GM19455 (cell line): ENCODE measurements around the gene PANK4.
"Not testable (repeated sequence)": the region's sequence is repeated elsewhere in the genome, so short reads cannot be mapped to it uniquely, and the experiment has no call there.

Source experiments
- ATAC-seq: cut with Tn5 transposase; IDR thresholded peaks from one replicate; pipeline ENCODE4 v1.9.1; 2021; ENCODE audit not compliant: unreplicated experiment

PANK4 gene

DNA sequence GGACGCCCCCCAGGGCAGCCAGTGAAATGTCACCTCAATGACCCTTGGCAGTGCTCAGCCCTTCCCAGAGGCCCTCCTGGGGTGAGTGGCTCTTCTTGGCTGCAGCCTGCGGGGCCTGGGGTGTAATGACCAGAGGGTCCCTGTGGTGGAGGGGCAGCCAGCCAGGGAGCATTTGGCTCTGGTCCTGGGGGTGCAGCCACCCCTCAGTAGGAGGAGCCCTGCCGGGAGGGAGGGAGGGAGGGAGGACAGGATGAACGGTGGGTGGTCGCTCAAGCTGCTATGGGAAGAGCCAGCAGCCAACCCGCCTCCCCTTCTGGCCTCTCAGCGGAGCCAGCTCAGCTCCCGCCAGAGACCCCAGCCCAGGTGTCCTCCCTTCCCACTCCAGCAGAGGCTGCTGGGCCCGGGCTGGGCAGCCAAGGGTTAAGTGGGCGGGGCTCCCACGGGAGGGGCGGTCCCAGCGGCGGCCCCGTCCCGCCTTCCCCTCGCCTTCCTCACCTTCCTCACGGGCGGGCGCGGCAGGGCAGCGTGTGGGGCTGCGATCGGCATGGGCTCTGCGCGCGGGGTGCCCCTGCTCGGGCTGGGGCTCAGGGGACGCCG, 59.3 kb downstream of the PANK4 start:
- no peak for ATAC-seq

GRCh38 chr1:2466270-2466665, 60.1 kb downstream of the PANK4 start:
- no peak for ATAC-seq

- no peak for ATAC-seq
These were observed 60.8 kb downstream of the PANK4 start for GRCh38 chr1:2465371-2466269.

- ATAC-seq = no peak
These were observed 63.0 kb downstream of the PANK4 start for GRCh38 chr1:2463396-2463795.

GRCh38 chr1:2462819-2463218, 63.6 kb downstream of the PANK4 start:
- ATAC-seq = no peak

DNA sequence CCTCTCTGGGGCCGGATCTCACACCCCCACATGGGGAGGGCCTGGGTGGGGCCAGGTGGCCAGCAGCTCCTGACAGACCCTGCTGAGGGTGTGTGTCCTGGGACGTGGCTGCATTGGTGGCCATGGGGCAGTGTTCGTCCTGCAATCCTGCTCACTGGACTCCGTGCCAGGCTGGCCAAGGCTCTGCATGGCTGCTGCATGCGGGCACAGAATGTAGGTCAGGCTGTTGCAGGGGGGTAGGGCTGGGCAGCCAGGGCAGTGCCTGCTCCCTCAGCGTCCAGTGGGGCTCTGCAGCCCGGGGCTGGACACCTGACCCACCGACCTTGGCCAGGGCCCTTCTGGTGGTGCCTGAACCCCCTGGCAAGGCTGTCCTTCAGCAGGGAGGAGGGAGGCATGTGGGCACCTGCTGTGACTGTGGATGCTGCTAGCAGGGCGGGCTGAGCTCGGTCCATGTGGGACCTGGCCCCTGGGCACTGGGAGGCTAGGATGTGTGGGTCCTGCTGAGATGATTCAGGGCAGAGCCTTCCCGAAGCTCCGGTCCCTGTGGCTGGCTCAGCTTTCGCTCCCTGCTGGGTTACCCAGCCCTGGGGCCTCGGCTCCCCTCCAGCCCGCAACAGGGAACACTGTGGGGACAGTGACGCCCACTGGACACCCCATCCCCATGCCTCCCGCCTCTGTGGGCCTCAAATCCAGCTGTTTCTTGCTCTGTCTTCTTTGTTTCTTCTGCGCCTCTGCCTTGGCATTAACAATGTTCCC, 65.2 kb downstream of the PANK4 start:
- ATAC-seq = no peak

DNA sequence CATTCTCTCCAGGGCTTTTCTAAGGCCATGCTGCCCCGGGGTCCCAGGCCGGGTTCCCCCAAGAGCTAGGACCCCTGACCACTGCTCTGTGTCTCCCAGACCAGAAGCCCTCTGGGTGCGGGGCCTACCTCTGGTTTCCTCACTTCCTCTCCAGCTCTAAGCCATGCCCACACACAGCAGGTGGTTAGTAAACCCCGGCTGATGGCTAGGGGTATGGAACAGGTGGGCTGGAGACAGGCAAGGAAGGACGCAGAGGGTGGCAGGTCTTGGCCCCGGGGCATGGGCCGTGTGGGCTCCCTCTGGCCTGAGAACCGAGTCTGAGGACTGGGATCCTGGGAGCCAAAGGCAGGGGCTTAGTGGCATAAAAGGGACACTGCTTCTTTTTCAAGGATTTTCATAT, 66.2 kb downstream of the PANK4 start:
- ATAC-seq = no peak

DNA sequence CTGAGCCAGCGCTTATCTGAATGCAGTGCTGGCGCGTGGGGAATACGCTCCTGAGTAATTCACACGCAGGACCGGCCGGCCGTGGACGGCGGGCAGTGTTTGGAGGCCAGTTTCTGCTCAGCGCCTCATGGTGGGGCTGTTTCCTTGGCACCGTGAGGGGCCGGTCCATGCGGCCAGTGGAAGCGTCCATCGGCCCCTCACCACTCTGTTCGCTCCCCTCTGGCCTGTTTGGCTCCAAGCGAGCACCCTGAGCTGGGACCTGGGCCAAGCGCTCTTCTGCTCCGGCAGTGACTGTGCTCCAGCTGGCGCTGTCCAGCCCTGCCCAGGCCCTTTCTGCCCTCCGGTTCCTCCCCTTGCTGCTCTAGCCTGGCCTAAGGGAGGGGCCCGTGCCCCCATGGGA, 66.6 kb downstream of the PANK4 start:
- no peak for ATAC-seq

GRCh38 chr1:2459102-2459753, 67.2 kb downstream of the PANK4 start:
- ATAC-seq = not testable (repeated sequence)

- ATAC-seq = no peak
These were observed 67.7 kb downstream of the PANK4 start for GRCh38 chr1:2458687-2459086.
